ENCODE measurements around the gene RBBP9.

- TF ChIP-seq POLR2A (conservative IDR thresholded peaks at IDR 0.05) (no peak), CTCF (IDR thresholded peaks at IDR 0.05 in 2 of 3, conservative IDR thresholded peaks at IDR 0.05 in 1 of 3; ENCODE audit: insufficient read depth in 2 of 3, low read depth in 1 of 3, low read length in 3 of 3) (no peak), RBBP5 (IDR thresholded peaks at IDR 0.05; ENCODE audit: borderline replicate concordance, insufficient read depth, low read length, poor library complexity, severe bottlenecking) (no peak), NFIX (CRISPR knock-in tag; IDR thresholded peaks at IDR 0.05; ENCODE audit: low read depth) (no peak), CHD1 (IDR thresholded peaks at IDR 0.05; ENCODE audit: low read length) (no peak), SP2 (IDR thresholded peaks at IDR 0.05; ENCODE audit: extremely low read depth, low read depth, low read length, poor library complexity, severe bottlenecking) (no peak), ZNF431 (CRISPR knock-in tag; IDR thresholded peaks at IDR 0.05) (no peak), NR1H2 (CRISPR knock-in tag; IDR thresholded peaks at IDR 0.05) (no peak), HNRNPL (IDR thresholded peaks at IDR 0.05; ENCODE audit: low read depth, low read length) (no peak), REST (IDR thresholded peaks at IDR 0.05; ENCODE audit: borderline replicate concordance) (no peak), REST (CRISPR knock-in tag; IDR thresholded peaks at IDR 0.05; ENCODE audit: low read depth) (no peak), ZBTB8A (IDR thresholded peaks at IDR 0.05; ENCODE audit: partially characterized antibody) (no peak)
- TF ChIP-seq, protein P1, sequence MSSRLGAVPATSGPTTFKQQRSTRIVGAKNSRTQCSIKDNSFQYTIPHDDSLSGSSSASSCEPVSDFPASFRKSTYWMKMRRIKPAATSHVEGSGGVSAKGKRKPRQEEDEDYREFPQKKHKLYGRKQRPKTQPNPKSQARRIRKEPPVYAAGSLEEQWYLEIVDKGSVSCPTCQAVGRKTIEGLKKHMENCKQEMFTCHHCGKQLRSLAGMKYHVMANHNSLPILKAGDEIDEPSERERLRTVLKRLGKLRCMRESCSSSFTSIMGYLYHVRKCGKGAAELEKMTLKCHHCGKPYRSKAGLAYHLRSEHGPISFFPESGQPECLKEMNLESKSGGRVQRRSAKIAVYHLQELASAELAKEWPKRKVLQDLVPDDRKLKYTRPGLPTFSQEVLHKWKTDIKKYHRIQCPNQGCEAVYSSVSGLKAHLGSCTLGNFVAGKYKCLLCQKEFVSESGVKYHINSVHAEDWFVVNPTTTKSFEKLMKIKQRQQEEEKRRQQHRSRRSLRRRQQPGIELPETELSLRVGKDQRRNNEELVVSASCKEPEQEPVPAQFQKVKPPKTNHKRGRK (tag; IDR thresholded peaks at IDR 0.05): no peak
Measured at GRCh38 chr20:18543216-18543615, 46.2 kb upstream of the RBBP9 start.

All from K562 (cell line).